Measurements from ENCODE around the gene ATP11A.
A peak's percentile ranks its signal among the peaks of the same experiment; 100 is the strongest.
"Not testable (repeated sequence)": the region's sequence is repeated elsewhere in the genome, so short reads cannot be mapped to it uniquely, and the experiment has no call there.

The ATP11A gene

GRCh38 chr13:112679381-112679780 is 10.5 kb upstream of the ATP11A start:
- no peak for DNase-seq

GRCh38 chr13:112679932-112680677 is 9.7 kb upstream of the ATP11A start:
- no peak for DNase-seq
- no peak for TF ChIP-seq GATA1 (IDR thresholded peaks at IDR 0.05; ENCODE audit: low read depth, low read length)
- no peak for TF ChIP-seq POLR2A (IDR thresholded peaks at IDR 0.05; ENCODE audit: low read length)

More at GRCh38 chr13:112679381-112679780, 10.5 kb upstream of the ATP11A start:
- TF ChIP-seq GATA1 (IDR thresholded peaks at IDR 0.05; ENCODE audit: low read depth, low read length) (no peak), POLR2A (IDR thresholded peaks at IDR 0.05; ENCODE audit: low read length) (no peak)

GRCh38 chr13:112680741-112681360 is 9.0 kb upstream of the ATP11A start:
- DNase-seq, result no peak
- TF ChIP-seq POLR2A (IDR thresholded peaks at IDR 0.05; ENCODE audit: low read length) (no peak), GATA1 (IDR thresholded peaks at IDR 0.05; ENCODE audit: low read depth, low read length) (no peak)

GRCh38 chr13:112683581-112683980 is 6.3 kb upstream of the ATP11A start:
- no peak for DNase-seq
- TF ChIP-seq POLR2A (IDR thresholded peaks at IDR 0.05; ENCODE audit: low read length) (no peak), GATA1 (IDR thresholded peaks at IDR 0.05; ENCODE audit: low read depth, low read length) (no peak)

GRCh38 chr13:112684071-112684845 is 5.6 kb upstream of the ATP11A start:
- TF ChIP-seq POLR2A (IDR thresholded peaks at IDR 0.05; ENCODE audit: low read length) (no peak), GATA1 (IDR thresholded peaks at IDR 0.05; ENCODE audit: low read depth, low read length) (no peak)
- DNase-seq, result no peak

GRCh38 chr13:112685189-112685805 is 4.5 kb upstream of the ATP11A start:
- DNase-seq, result not testable (repeated sequence)

- TF ChIP-seq GATA1 (IDR thresholded peaks at IDR 0.05; ENCODE audit: low read depth, low read length) (no peak), POLR2A (IDR thresholded peaks at IDR 0.05; ENCODE audit: low read length) (no peak)
- no peak for DNase-seq
These were observed 3.9 kb upstream of the ATP11A start for GRCh38 chr13:112685896-112686295.

GRCh38 chr13:112686364-112686763 is 3.5 kb upstream of the ATP11A start:
- DNase-seq, result no peak
- no peak for TF ChIP-seq GATA1 (IDR thresholded peaks at IDR 0.05; ENCODE audit: low read depth, low read length)
- no peak for TF ChIP-seq POLR2A (IDR thresholded peaks at IDR 0.05; ENCODE audit: low read length)

GRCh38 chr13:112686987-112687386 is 2.9 kb upstream of the ATP11A start:
- DNase-seq, result no peak
- TF ChIP-seq GATA1 (IDR thresholded peaks at IDR 0.05; ENCODE audit: low read depth, low read length), result no peak
- TF ChIP-seq POLR2A (IDR thresholded peaks at IDR 0.05; ENCODE audit: low read length), result no peak

- TF ChIP-seq POLR2A (IDR thresholded peaks at IDR 0.05; ENCODE audit: low read length) (no peak), GATA1 (IDR thresholded peaks at IDR 0.05; ENCODE audit: low read depth, low read length) (no peak)
- no peak for DNase-seq
These were observed 1.8 kb upstream of the ATP11A start for GRCh38 chr13:112687836-112688559.

- TF ChIP-seq GATA1 (IDR thresholded peaks at IDR 0.05; ENCODE audit: low read depth, low read length) (no peak), POLR2A (IDR thresholded peaks at IDR 0.05; ENCODE audit: low read length) (no peak)
- peak; percentile 61 to 65 for DNase-seq
These were observed 1.1 kb upstream of the ATP11A start for GRCh38 chr13:112688560-112689302.

- TF ChIP-seq POLR2A (IDR thresholded peaks at IDR 0.05; ENCODE audit: low read length) (no peak), GATA1 (IDR thresholded peaks at IDR 0.05; ENCODE audit: low read depth, low read length) (no peak)
- DNase-seq, result peak; percentile 68 to 73
These were observed 568 bp downstream of the ATP11A start for GRCh38 chr13:112690283-112690929.

Data from erythroblast (primary cell).